ENCODE data around the gene ACO2.

GRCh38 chr22:41522813-41523212 lies 53.9 kb downstream of the ACO2 start:
- TF ChIP-seq CTCF (IDR thresholded peaks at IDR 0.05) (no peak), POLR2A (IDR thresholded peaks at IDR 0.05) (no peak)

Measured in esophagus squamous epithelium (tissue), 4 donors.